SU-DHL-6 (cell line): Measurements from ENCODE around the gene ARL2BP.

Experiments
- H2AFZ ChIP-seq: fragments of 200-600 bp; sonication (generic); 2 replicates; pipeline ENCODE4 v1.6.1; 2014; ENCODE audit warnings: low read depth, mild to moderate bottlenecking, moderate library complexity, mixed read lengths, antibody characterized with exemption, low read length; ENCODE audit not compliant: severe bottlenecking
- H3F3A ChIP-seq: fragments of 200-600 bp; shearing (Covaris generic); 2 replicates; pipeline ENCODE4 v1.6.0; 2016; ENCODE audit warnings: antibody characterized with exemption, mild to moderate bottlenecking; ENCODE audit not compliant: insufficient read depth
- H3K27ac ChIP-seq: fragments of 200-600 bp; sonication (generic); 2 replicates; pipeline ENCODE4 v1.5.1; 2016; ENCODE audit warnings: low read depth, mild to moderate bottlenecking, low read length, moderate library complexity, mixed read lengths
- H3K27me3 ChIP-seq: fragments of 200-600 bp; sonication (generic), shearing (Covaris generic); 2 replicates; pipeline ENCODE4 v1.6.0; 2014; ENCODE audit warnings: mild to moderate bottlenecking, low read length
- H3K36me3 ChIP-seq: fragments of 200-600 bp; sonication (generic); 2 replicates; pipeline ENCODE4 v1.6.1; 2014; ENCODE audit warnings: mild to moderate bottlenecking, low read length, mixed read lengths
- H3K4me2 ChIP-seq: fragments of 300-600, 200-600 bp; shearing (Covaris generic), sonication (generic); 2 replicates; pipeline ENCODE4 v1.6.0; 2014; ENCODE audit warnings: low read length, low read depth, mild to moderate bottlenecking; ENCODE audit not compliant: poor library complexity, severe bottlenecking
- H3K4me3 ChIP-seq: fragments of 200-600 bp; sonication (generic); 2 replicates; pipeline ENCODE4 v1.5.1; 2014; ENCODE audit warnings: antibody characterized with exemption, low read length, mild to moderate bottlenecking, mixed read lengths; ENCODE audit not compliant: insufficient read depth, poor library complexity, severe bottlenecking
- H3K79me2 ChIP-seq: fragments of 200-600 bp; sonication (generic); 2 replicates; pipeline ENCODE4 v1.6.1; 2014; ENCODE audit warnings: mild to moderate bottlenecking, low read length, moderate library complexity; ENCODE audit not compliant: insufficient read depth
- H3K9ac ChIP-seq: fragments of 200-600 bp; sonication (generic); 2 replicates; pipeline ENCODE4 v1.7.0; 2014; ENCODE audit warnings: mild to moderate bottlenecking, low read length
- H3K9me2 ChIP-seq: fragments of 200-600 bp; sonication (generic); replicated peaks from 2 replicates; pipeline ENCODE4 v1.6.1; 2014; ENCODE audit warnings: low read length; ENCODE audit not compliant: insufficient read depth
- H3K9me3 ChIP-seq: fragments of 200-600 bp; sonication (generic); 2 replicates; pipeline ENCODE4 v1.6.1; 2014; ENCODE audit warnings: low read length, mixed read lengths; ENCODE audit not compliant: insufficient read depth
- H4K20me1 ChIP-seq: fragments of 200-600 bp; sonication (generic); 2 replicates; pipeline ENCODE4 v1.6.1; 2014; ENCODE audit warnings: low read depth, mild to moderate bottlenecking, antibody characterized with exemption, low read length, moderate library complexity, mixed read lengths
- CTCF ChIP-seq: fragments of 200-600 bp; sonication (generic); IDR thresholded peaks from one replicate; pipeline ENCODE4 v1.5.1; 2017; ENCODE audit warnings: antibody characterized with exemption, mild to moderate bottlenecking, low read length, moderate library complexity; ENCODE audit not compliant: insufficient read depth, poor library complexity, severe bottlenecking
- EZH2phosphoT487 ChIP-seq: fragments of 200-600 bp; sonication (generic), shearing (Covaris generic); conservative IDR thresholded peaks from 2 replicates; pipeline ENCODE4 v1.6.1; 2018; ENCODE audit warnings: mild to moderate bottlenecking, antibody characterized with exemption, low read length, moderate library complexity, mixed read lengths

Gene ARL2BP

GRCh38 chr16:57260294-57260929 lies 15.4 kb downstream of the ARL2BP start:
- Histone ChIP-seq H3K79me2 (no peaks in the 10 kb centered on the region), H3K4me2 (peak overlapping the region; percentile 9), H3K9me2 (no peaks in the 10 kb centered on the region), H3K36me3 (no peaks in the 10 kb centered on the region), H3K9ac (0 out of 2 replicates have a peak overlapping the region, but pooled peaks have one; percentile 14), H3K4me3 (no peak overlapping the region), H3K9me3 (no peaks in the 10 kb centered on the region), H4K20me1 (no peaks in the 10 kb centered on the region), H3F3A (no peaks in the 10 kb centered on the region), H3K27ac (no peak overlapping the region), H2AFZ (peak overlapping the region; percentile 80), H3K27me3 (no peaks in the 10 kb centered on the region)
- no peak for TF ChIP-seq CTCF
- TF ChIP-seq EZH2phosphoT487 = no peak

- TF ChIP-seq EZH2phosphoT487 = no peak
- no peak for TF ChIP-seq CTCF
- H3K36me3 ChIP-seq = no peaks in the 10 kb centered on the region
Measured at GRCh38 chr16:57261806-57262205, 16.7 kb downstream of the ARL2BP start.

GRCh38 chr16:57262841-57263540 lies 17.9 kb downstream of the ARL2BP start:
- TF ChIP-seq CTCF (no peak), EZH2phosphoT487 (no peak)

More at GRCh38 chr16:57261806-57262205, 16.7 kb downstream of the ARL2BP start:
- H3K27ac ChIP-seq = no peak overlapping the region
- no peaks in the 10 kb centered on the region for H4K20me1 ChIP-seq
- no peak overlapping the region for H2AFZ ChIP-seq
- no peaks in the 10 kb centered on the region for H3K27me3 ChIP-seq
- no peak overlapping the region for H3K4me2 ChIP-seq
- H3K9me2 ChIP-seq = no peaks in the 10 kb centered on the region
- H3K4me3 ChIP-seq = no peak overlapping the region
- no peaks in the 10 kb centered on the region for H3F3A ChIP-seq
- H3K9me3 ChIP-seq = no peaks in the 10 kb centered on the region
- H3K79me2 ChIP-seq = no peaks in the 10 kb centered on the region
- H3K9ac ChIP-seq = no peak overlapping the region

More at GRCh38 chr16:57262841-57263540, 17.9 kb downstream of the ARL2BP start:
- Histone ChIP-seq H3K79me2 (no peaks in the 10 kb centered on the region), H3K36me3 (no peaks in the 10 kb centered on the region), H2AFZ (no peak overlapping the region), H4K20me1 (no peaks in the 10 kb centered on the region), H3F3A (no peaks in the 10 kb centered on the region), H3K27ac (no peak overlapping the region), H3K9me3 (no peaks in the 10 kb centered on the region), H3K27me3 (no peaks in the 10 kb centered on the region), H3K4me3 (no peak overlapping the region), H3K9ac (no peak overlapping the region), H3K4me2 (no peak overlapping the region), H3K9me2 (no peaks in the 10 kb centered on the region)
